ENCODE data around the gene KLHDC3. TPM values are rescaled to one million over a fixed set of nuclear protein-coding genes. Genes with fewer than 3 reads are reported as not detected.

The KLHDC3 gene
- total and polyA plus RNA-seq, 2 donors (not counting 3 experiments of a cell fraction or from before 2014, with no cell fraction given): 84.8 to 120 TPM

GRCh38 chr6:42988486-42989020 lies 25.5 kb upstream of the KLHDC3 start:
- no peak overlapping the region for H3K9ac ChIP-seq (replicated peaks; ENCODE audit: extremely low read depth, insufficient read depth, low read length)
- ChIA-PET POLR2A (interaction anchor here (0.5 kb wide), 1 partner anchor 13 kb away, joined by 5 read pairs; no protein-coding TSS in a partner anchor), CTCF (interaction anchor here (1.0 to 1.1 kb wide), 3 partner anchors 8 to 25 kb away, joined by 3 to 4 read pairs (median 3); partner anchors contain the start of genes KLHDC3 and MEA1)
- H3K4me2 ChIP-seq (ENCODE audit: insufficient read depth, low read length): no peak overlapping the region
- H4K20me1 ChIP-seq (replicated peaks; ENCODE audit: control insufficient read depth, extremely low read depth, insufficient read depth, low read length): peaks cover 3% of the 10 kb centered on the region
- dilution Hi-C loops (cut with MboI; ENCODE audit: extremely low pct_ligation_motif_present, low sequenced_read_pairs) (no loop called here), intact Hi-C loops (cut with micrococcal nuclease) (no loop called here)
- no peaks in the 10 kb centered on the region for H3K27me3 ChIP-seq (ENCODE audit: control insufficient read depth in 2 of 2, insufficient read depth in 2 of 2, low read length in 2 of 2)
- no peak overlapping the region for H3K4me3 ChIP-seq (replicated peaks in 1 of 3; ENCODE audit: insufficient read depth in 1 of 3, low read depth in 1 of 3, low read length in 3 of 3)
- H3K36me3 ChIP-seq (ENCODE audit: control insufficient read depth in 2 of 2, extremely low read depth in 1 of 2, insufficient read depth in 2 of 2, low read length in 2 of 2): peaks cover 0 to 10% of the 10 kb centered on the region in 2 experiments
- no peak overlapping the region for H3K27ac ChIP-seq (ENCODE audit: insufficient read depth, low read depth, low read length)
- FAIRE-seq (peak; percentile 73), DNase-seq (ENCODE audit: low read depth, low spot score) (peak; percentile 68)
- TF ChIP-seq POLR2A (IDR thresholded peaks at IDR 0.05; ENCODE audit: low read depth, low read length) (no peak), MYC (IDR thresholded peaks at IDR 0.05; ENCODE audit: low read depth, low read length) (no peak), JUN (IDR thresholded peaks at IDR 0.05; ENCODE audit: borderline replicate concordance, insufficient read depth, insufficient read length, low read depth) (no peak), FOS (IDR thresholded peaks at IDR 0.05; ENCODE audit: borderline replicate concordance, insufficient read depth, low read length) (no peak), MAX (IDR thresholded peaks at IDR 0.05; ENCODE audit: insufficient read depth, insufficient read length) (no peak), POLR2AphosphoS5 (IDR thresholded peaks at IDR 0.05; ENCODE audit: insufficient read depth, low read depth, low read length) (no peak), GATA2 (IDR thresholded peaks at IDR 0.05; ENCODE audit: insufficient read depth, insufficient read length, low read depth, low read length) (no peak), CTCF (IDR thresholded peaks at IDR 0.05; ENCODE audit: extremely low read depth in 1 of 2, insufficient read depth in 1 of 2, low read depth in 1 of 2, low read length in 2 of 2) (no peak), EZH2 (IDR thresholded peaks at IDR 0.05; ENCODE audit: borderline replicate concordance, low read depth, low read length, severe bottlenecking) (no peak)
- no peaks in the 10 kb centered on the region for H3K9me1 ChIP-seq (replicated peaks; ENCODE audit: control insufficient read depth, extremely low read depth, insufficient read depth, low read length)
- H3K79me2 ChIP-seq (ENCODE audit: control insufficient read depth, insufficient read depth, low read length): peaks cover 15% of the 10 kb centered on the region
- BruUV-seq (replicated peaks): no TSS peak
- H3K4me1 ChIP-seq (ENCODE audit: control insufficient read depth, extremely low read depth, insufficient read depth, low read length): peaks cover 20% of the 10 kb centered on the region
- no peaks in the 10 kb centered on the region for H3K9me3 ChIP-seq (replicated peaks; ENCODE audit: control insufficient read depth, insufficient read depth, low read length)
- H2AFZ ChIP-seq (ENCODE audit: low read depth, low read length): no peak overlapping the region
